HCT116 (cell line): Measurements from ENCODE around the gene RAB39B. TPM values are rescaled to one million over a fixed set of nuclear protein-coding genes. Genes with fewer than 3 reads are reported as not detected.

Source experiments
- ATAC-seq: fragments of 200-7000 bp; cut with Tn5 transposase; 2 replicates; pipeline ENCODE4 v1.9.1; 2020; ENCODE audit warnings: mild to moderate bottlenecking, moderate library complexity
- BruUV-seq: library from RNA; stranded (reverse); fragments of 400-500 nt; replicated peaks from 2 replicates; lab custom pipeline; 2021; lab: Mats Ljungman, UMichigan
- CTCF ChIA-PET: fragments of 300-600 bp; sonication (Branson Sonifier 250); formaldehyde crosslinking; loops from one replicate; lab custom pipeline; 2021; ENCODE audit warnings: antibody characterized with exemption; lab: Charles Lee
- POLR2A ChIA-PET: fragments of 300-600, 350-600 bp; sonication (Branson Sonifier 250); formaldehyde crosslinking; loops from one replicate; lab custom pipeline; 2021; ENCODE audit warnings: antibody characterized with exemption; lab: Charles Lee
- RAD21 ChIA-PET, 2 experiments: fragments of 300-600 bp; sonication (Branson Sonifier 250); formaldehyde crosslinking; loops; one replicate each; lab custom pipeline; 2023; ENCODE audit warnings: low total read pairs in 2 of 2; ENCODE audit not compliant: uncharacterized antibody in 2 of 2, unreplicated experiment in 2 of 2, low non-redundant PET in 1 of 2; lab: Charles Lee
- DNase-seq: peaks from one replicate; pipeline ENCODE4 v3.0.0-alpha.2; 2010; ENCODE audit warnings: low read depth, low spot score
- H2AFZ ChIP-seq: fragments of 200-600 bp; shearing (Covaris generic), sonication (generic); 2 replicates; pipeline ENCODE4 v1.6.1; 2017; ENCODE audit warnings: low read depth, mixed run types, mixed read lengths, antibody characterized with exemption, low read length; ENCODE audit not compliant: poor library complexity, severe bottlenecking
- H3K27ac ChIP-seq: 2 replicates; pipeline ENCODE4 v1.5.1; 2012; ENCODE audit warnings: low read depth, low read length
- H3K27me3 ChIP-seq: fragments of 200-600 bp; sonication (generic); 2 replicates; pipeline ENCODE4 v1.6.1; 2016; ENCODE audit warnings: mixed run types, low read length, mixed read lengths; ENCODE audit not compliant: insufficient read depth
- H3K36me3 ChIP-seq, 2 experiments: fragments of 200-500 bp in 1 of 2; fragments of 200-600 bp in 1 of 2; sonication (Bioruptor generic) in 1 of 2; sonication (generic) in 1 of 2; 2 replicates each; pipeline versions ENCODE4 v1.5.1 to v1.6.1; 2014 to 2016; ENCODE audit warnings: low read length in 2 of 2, inconsistent platforms in 1 of 2, mixed read lengths in 1 of 2, mixed run types in 1 of 2; ENCODE audit not compliant: insufficient read depth in 2 of 2, control insufficient read depth in 1 of 2
- H3K4me1 ChIP-seq, 2 experiments: fragments of 200-600 bp in 1 of 2; sonication (generic) in 1 of 2; 2 replicates each; pipeline versions ENCODE4 v1.5.1 to v1.6.1; 2012 to 2017; ENCODE audit warnings: low read length in 2 of 2, inconsistent platforms in 1 of 2, mild to moderate bottlenecking in 1 of 2, mixed read lengths in 1 of 2, mixed run types in 1 of 2, moderate library complexity in 1 of 2; ENCODE audit not compliant: insufficient read depth in 2 of 2, control insufficient read depth in 1 of 2
- H3K4me2 ChIP-seq: fragments of 200-600 bp; sonication (generic); 2 replicates; pipeline ENCODE4 v1.6.1; 2017; ENCODE audit warnings: mixed run types, low read length, mixed read lengths
- H3K4me3 ChIP-seq, 2 experiments: fragments of 200-600 bp in 1 of 2; sonication (generic) in 1 of 2; replicated peaks in 1 of 2; 2 replicates each; pipeline ENCODE4 v1.5.1; 2011 to 2016; ENCODE audit warnings: low read length in 2 of 2, control low read depth in 1 of 2, low read depth in 1 of 2, mild to moderate bottlenecking in 1 of 2, mixed read lengths in 1 of 2, mixed run types in 1 of 2
- H3K79me2 ChIP-seq: fragments of 200-600 bp; sonication (generic); 2 replicates; pipeline ENCODE4 v1.6.1; 2017; ENCODE audit warnings: mild to moderate bottlenecking, mixed run types, low read length, moderate library complexity, mixed read lengths; ENCODE audit not compliant: insufficient read depth
- H3K9ac ChIP-seq: fragments of 200-600 bp; sonication (generic); 2 replicates; pipeline ENCODE4 v1.6.1; 2016; ENCODE audit warnings: low read length, mixed read lengths
- H3K9me2 ChIP-seq: fragments of 200-600 bp; sonication (generic), shearing (Covaris generic); 2 replicates; pipeline ENCODE4 v1.6.1; 2017; ENCODE audit warnings: mixed run types, mild to moderate bottlenecking, moderate library complexity; ENCODE audit not compliant: insufficient read depth
- H3K9me3 ChIP-seq, 2 experiments: fragments of 200-500 bp in 1 of 2; fragments of 200-600 bp in 1 of 2; sonication (Bioruptor generic) in 1 of 2; sonication (generic) in 1 of 2; 2 replicates each; pipeline ENCODE4 v1.6.1; 2014 to 2017; ENCODE audit warnings: low read length in 2 of 2, mixed read lengths in 2 of 2, inconsistent platforms in 1 of 2, low read depth in 1 of 2, mild to moderate bottlenecking in 1 of 2, mixed run types in 1 of 2, moderate library complexity in 1 of 2; ENCODE audit not compliant: control insufficient read depth in 1 of 2, insufficient read depth in 1 of 2
- H4K20me1 ChIP-seq: fragments of 200-600 bp; sonication (generic), shearing (Covaris generic); 2 replicates; pipeline ENCODE4 v1.6.1; 2017; ENCODE audit warnings: mixed run types, mild to moderate bottlenecking, moderate library complexity; ENCODE audit not compliant: insufficient read depth
- ATF3 ChIP-seq: IDR thresholded peaks from 2 replicates; pipeline ENCODE4 v1.6.1; 2012
- CBX3 ChIP-seq: IDR thresholded peaks from 2 replicates; pipeline ENCODE4 v1.6.1; 2012; ENCODE audit warnings: low read depth
- CEBPB ChIP-seq: IDR thresholded peaks from 2 replicates; pipeline ENCODE4 v1.6.1; 2012; ENCODE audit warnings: low read depth
- CTCF ChIP-seq, 3 experiments: fragments of 200-600 bp in 1 of 3; sonication (generic) in 1 of 3; IDR thresholded peaks in 2 of 3; conservative IDR thresholded peaks in 1 of 3; 2 replicates each; pipeline ENCODE4 v1.5.1; 2012 to 2017; ENCODE audit warnings: low read depth in 2 of 3, low read length in 2 of 3, antibody characterized with exemption in 1 of 3, borderline replicate concordance in 1 of 3, control low read depth in 1 of 3, mild to moderate bottlenecking in 1 of 3, mixed read lengths in 1 of 3, mixed run types in 1 of 3, moderate library complexity in 1 of 3; ENCODE audit not compliant: insufficient read depth in 1 of 3
- EGR1 ChIP-seq: IDR thresholded peaks from 2 replicates; pipeline ENCODE4 v1.6.1; 2012; ENCODE audit warnings: low read depth
- EZH2 ChIP-seq: fragments of 200-600 bp; sonication (generic); IDR thresholded peaks from 2 replicates; pipeline ENCODE4 v1.6.1; 2017; ENCODE audit warnings: antibody characterized with exemption, mixed run types
- EZH2phosphoT487 ChIP-seq: fragments of 200-600 bp; IDR thresholded peaks from 2 replicates; pipeline ENCODE4 v1.6.1; 2018; ENCODE audit warnings: antibody characterized with exemption, borderline replicate concordance
- FOSL1 ChIP-seq: IDR thresholded peaks from 2 replicates; pipeline ENCODE4 v1.6.1; 2012; ENCODE audit warnings: low read depth
- JUND ChIP-seq: IDR thresholded peaks from 2 replicates; pipeline ENCODE4 v1.6.1; 2012
- POLR2A ChIP-seq: IDR thresholded peaks from 2 replicates; pipeline ENCODE4 v1.7.0; 2011; ENCODE audit warnings: borderline replicate concordance; ENCODE audit not compliant: insufficient read depth, insufficient read length; ENCODE audit errors: extremely low read depth
- POLR2AphosphoS5 ChIP-seq: IDR thresholded peaks from 2 replicates; pipeline ENCODE4 v1.6.1; 2011; ENCODE audit warnings: mild to moderate bottlenecking, low read depth, low read length, moderate library complexity
- RAD21 ChIP-seq: IDR thresholded peaks from 2 replicates; pipeline ENCODE4 v1.6.1; 2012; ENCODE audit warnings: low read depth, mild to moderate bottlenecking
- SIN3A ChIP-seq: IDR thresholded peaks from 2 replicates; pipeline ENCODE4 v1.6.1; 2012; ENCODE audit warnings: low read depth
- SP1 ChIP-seq: IDR thresholded peaks from 2 replicates; pipeline ENCODE4 v1.6.1; 2012; ENCODE audit warnings: low read depth
- SRF ChIP-seq: IDR thresholded peaks from 2 replicates; pipeline ENCODE4 v1.6.1; 2012; ENCODE audit warnings: low read depth
- YY1 ChIP-seq: IDR thresholded peaks from 2 replicates; pipeline ENCODE4 v1.6.1; 2011; ENCODE audit warnings: low read length, low read depth, moderate library complexity, mild to moderate bottlenecking; ENCODE audit not compliant: insufficient replicate concordance; ENCODE audit errors: extremely low read depth
- ZBTB33 ChIP-seq: IDR thresholded peaks from 2 replicates; pipeline ENCODE4 v1.6.1; 2011; ENCODE audit warnings: mild to moderate bottlenecking, low read length, moderate library complexity; ENCODE audit not compliant: insufficient replicate concordance; ENCODE audit errors: extremely low read depth
- ZFX ChIP-seq: fragments of 450-650 bp; IDR thresholded peaks from 2 replicates; pipeline ENCODE4 v1.6.1; 2017
- ZNF274 ChIP-seq: fragments of 200-500 bp; sonication (Bioruptor generic); IDR thresholded peaks from 2 replicates; pipeline ENCODE4 v1.6.1; 2014; ENCODE audit warnings: mild to moderate bottlenecking, low read depth, low read length, inconsistent platforms
- intact Hi-C: fragments of 100-400 bp; cut with micrococcal nuclease; formaldehyde crosslinking; loops from 2 replicates; pipeline ENCODE4 v1.10.0; 2022
- total RNA-seq: library from RNA; stranded (reverse); gene quantifications from one replicate; pipeline ENCODE4 v1.2.1, GENCODE V29; 2021; ENCODE audit not compliant: unreplicated experiment

The RAB39B gene
- total RNA-seq, 1 experiment from 2014 or later, result 0.10 TPM

- Histone ChIP-seq H3K27me3 (no peaks in the 10 kb centered on the region), H3K9me3 (no peaks in the 10 kb centered on the region), H4K20me1 (no peaks in the 10 kb centered on the region), H3K4me1 (no peaks in the 10 kb centered on the region), H3K27ac (no peak overlapping the region), H2AFZ (no peak overlapping the region), H3K9me2 (no peaks in the 10 kb centered on the region), H3K4me2 (no peak overlapping the region), H3K4me3 (no peak overlapping the region), H3K36me3 (no peaks in the 10 kb centered on the region), H3K9ac (no peak overlapping the region), H3K79me2 (no peaks in the 10 kb centered on the region)
- TF ChIP-seq POLR2A (no peak), SP1 (no peak), CTCF (IDR thresholded peaks at IDR 0.05 in 2 of 3, conservative IDR thresholded peaks at IDR 0.05 in 1 of 3; ENCODE audit: borderline replicate concordance in 1 of 3, insufficient read depth in 1 of 3, low read depth in 2 of 3, low read length in 2 of 3) (no peak), ATF3 (no peak), ZNF274 (no peak), EGR1 (no peak), ZBTB33 (no peak), SRF (no peak), JUND (no peak), YY1 (no peak), RAD21 (no peak), FOSL1 (no peak), EZH2 (no peak), CEBPB (no peak), POLR2AphosphoS5 (no peak), ZFX (no peak), SIN3A (no peak), EZH2phosphoT487 (no peak), CBX3 (no peak)
- intact Hi-C loops, result no loop called here
- ChIA-PET CTCF (no interaction called here), POLR2A (no interaction called here), RAD21 (no interaction called here)
- no TSS peak for BruUV-seq
- ATAC-seq, result no peak
- DNase-seq, result no peak
Measured at GRCh38 chrX:155259752-155260151, 4.5 kb downstream of the RAB39B start.
